Small intestine (tissue), 7 donors: ENCODE data around the gene FAHD1. TPM values are rescaled to one million over a fixed set of nuclear protein-coding genes. Genes with fewer than 3 reads are reported as not detected.
"Not testable (repeated sequence)": the region's sequence is repeated elsewhere in the genome, so short reads cannot be mapped to it uniquely, and the experiment has no call there.

Experiments used
- DNase-seq, 2 donors: peaks; one replicate each; pipeline versions ENCODE4 v3.0.0 to v3.0.0-alpha.2; 2013
- FAIRE-seq: peaks from 2 replicates; lab custom pipeline; 2012; peaks lifted over from hg19 to GRCh38; lab: Jason Lieb, UNC
- H3K27ac ChIP-seq, 3 donors: one replicate each; pipeline ENCODE4 v1.5.1; 2013; ENCODE audit warnings: low read length in 2 of 3, mild to moderate bottlenecking in 2 of 3, control low read depth in 1 of 3, inconsistent platforms in 1 of 3, low read depth in 1 of 3, moderate library complexity in 1 of 3
- H3K27me3 ChIP-seq, 3 donors: one replicate each; pipeline ENCODE4 v1.6.1; 2013; ENCODE audit warnings: low read length in 3 of 3, inconsistent platforms in 1 of 3; ENCODE audit not compliant: control insufficient read depth in 3 of 3, insufficient read depth in 3 of 3
- H3K36me3 ChIP-seq, 3 donors: one replicate each; pipeline ENCODE4 v1.6.1; 2013; ENCODE audit warnings: low read length in 3 of 3, inconsistent platforms in 1 of 3, low read depth in 1 of 3, mild to moderate bottlenecking in 1 of 3, moderate library complexity in 1 of 3; ENCODE audit not compliant: control insufficient read depth in 3 of 3, insufficient read depth in 2 of 3
- H3K4me1 ChIP-seq, 3 donors: one replicate each; pipeline ENCODE4 v1.6.1; 2013; ENCODE audit warnings: low read length in 2 of 3, inconsistent platforms in 1 of 3, low read depth in 1 of 3, mild to moderate bottlenecking in 1 of 3, moderate library complexity in 1 of 3; ENCODE audit not compliant: control insufficient read depth in 3 of 3, insufficient read depth in 2 of 3
- H3K4me3 ChIP-seq, 3 donors: one replicate each; pipeline ENCODE4 v1.5.1; 2013; ENCODE audit warnings: low read length in 3 of 3, control low read depth in 1 of 3, inconsistent platforms in 1 of 3, low read depth in 1 of 3, mild to moderate bottlenecking in 1 of 3, moderate library complexity in 1 of 3
- H3K9me3 ChIP-seq, 2 donors: one replicate each; pipeline ENCODE4 v1.6.1; 2013; ENCODE audit warnings: low read depth in 1 of 2, low read length in 1 of 2; ENCODE audit not compliant: control insufficient read depth in 2 of 2, insufficient read depth in 1 of 2
- WGBS, 3 donors: extraction: QIAGEN DNeasy Blood & Tissue Kit; methylation state at CpG; one replicate each; pipeline ENCODE4 v1.1.7; 2013; 5-methylcytosine and 5-hydroxymethylcytosine counted together
- polyA plus RNA-seq, 4 donors: library from polyadenylated mRNA; stranded (reverse) in 3 of 4; unstranded in 1 of 4; fragments of 200-250 nt in 3 of 4; fragments of 120-200 nt in 1 of 4; gene quantifications; one replicate each; pipeline versions ENCODE4 v1.2.1 to v1.2.3, GENCODE V29; 2013
- donor health status: healthy with polysubstance abuse.
- donor health status: control.
- donor health status: control.
- donor health status: Bipolar disorder and iron deficiency.
- donor health status: healthy.

The FAHD1 gene
- polyA plus RNA-seq, 4 donors: 55.1 to 181 (median 76.7) TPM

- H3K36me3 ChIP-seq: no peaks in the 10 kb centered on the region
- FAIRE-seq (no peak), DNase-seq (peak; percentile 46 to 57)
- H3K4me3 ChIP-seq: peak within 1 kb of the TSS in 2 of 3 donors; percentile 29 to 45
- H3K9me3 ChIP-seq: no peaks in the 10 kb centered on the region
- H3K4me1 ChIP-seq: no peaks in the 10 kb centered on the region
- peaks cover 0 to 19% (median 4%) of the 10 kb centered on the region in 3 donors for H3K27me3 ChIP-seq
- no peak within 1 kb of the TSS for H3K27ac ChIP-seq
- whole genome bisulfite sequencing, 3 donors: 7 to 11% (median 11%) methylated on average over 49 to 68 of the region's 68 CpGs
Observed at GRCh38 chr16:1871974-1872635, 45.1 kb downstream of the FAHD1 start, which contains the start of gene MEIOB. Gene MEIOB, minus strand, starts transcription at chr16:1872164. Its CDS starts 3,989 bp downstream, at chr16:1868175.

GRCh38 chr16:1874854-1875253 lies 47.8 kb downstream of the FAHD1 start:
- DNase-seq (no peak), FAIRE-seq (no peak)
- Histone ChIP-seq H3K4me3 (no peak overlapping the region), H3K4me1 (no peaks in the 10 kb centered on the region), H3K36me3 (no peaks in the 10 kb centered on the region), H3K9me3 (no peaks in the 10 kb centered on the region), H3K27me3 (peaks cover 0 to 26% (median 6%) of the 10 kb centered on the region in 3 donors), H3K27ac (no peak overlapping the region)
- 47 to 56% (median 48%) methylated on average over 6 of the region's 6 CpGs for WGBS, 3 donors

- not testable (repeated sequence) for DNase-seq, H3K36me3 ChIP-seq, H3K4me1 ChIP-seq, H3K27ac ChIP-seq, H3K4me3 ChIP-seq, H3K9me3 ChIP-seq, FAIRE-seq
- H3K27me3 ChIP-seq: peaks cover 0 to 26% (median 6%) of the 10 kb centered on the region in 3 donors
- WGBS, 3 donors: 84 to 85% (median 85%) methylated on average over 13 of the region's 13 CpGs
Observed at GRCh38 chr16:1876066-1876465, 49.1 kb downstream of the FAHD1 start.

- Histone ChIP-seq H3K4me3 (no peak overlapping the region), H3K27ac (no peak overlapping the region), H3K9me3 (no peaks in the 10 kb centered on the region), H3K27me3 (peaks cover 0 to 25% (median 6%) of the 10 kb centered on the region in 3 donors), H3K36me3 (no peaks in the 10 kb centered on the region), H3K4me1 (no peaks in the 10 kb centered on the region)
- DNase-seq: peak in 1 of 2 donors; percentile 85
- 15 to 50% (median 20%) methylated on average over 7 of the region's 7 CpGs for WGBS, 3 donors
- no peak for FAIRE-seq
Observed at GRCh38 chr16:1876468-1876867, 49.5 kb downstream of the FAHD1 start.

- H3K27ac ChIP-seq: no peak overlapping the region
- peak in 1 of 2 donors; percentile 79 for DNase-seq
- 15 to 42% (median 21%) methylated on average over 6 of the region's 6 CpGs for WGBS, 3 donors
- peaks cover 0 to 22% (median 6%) of the 10 kb centered on the region in 3 donors for H3K27me3 ChIP-seq
- H3K9me3 ChIP-seq: no peaks in the 10 kb centered on the region
- no peak overlapping the region for H3K4me3 ChIP-seq
- H3K36me3 ChIP-seq: no peaks in the 10 kb centered on the region
- no peak for FAIRE-seq
- no peaks in the 10 kb centered on the region for H3K4me1 ChIP-seq
Observed at GRCh38 chr16:1877089-1877488, 50.1 kb downstream of the FAHD1 start.

GRCh38 chr16:1877804-1878203 lies 50.8 kb downstream of the FAHD1 start:
- DNase-seq (peak in 1 of 2 donors; percentile 44), FAIRE-seq (no peak)
- H3K9me3 ChIP-seq: no peaks in the 10 kb centered on the region
- no peaks in the 10 kb centered on the region for H3K36me3 ChIP-seq
- WGBS, 3 donors: 34 to 54% (median 38%) methylated on average over 11 of the region's 11 CpGs
- H3K4me1 ChIP-seq: no peaks in the 10 kb centered on the region
- H3K4me3 ChIP-seq: no peak overlapping the region
- H3K27me3 ChIP-seq: peaks cover 0 to 15% (median 3%) of the 10 kb centered on the region in 3 donors
- no peak overlapping the region for H3K27ac ChIP-seq

GRCh38 chr16:1878256-1878655 lies 51.2 kb downstream of the FAHD1 start:
- DNase-seq (no peak), FAIRE-seq (no peak)
- WGBS, 3 donors: 73 to 77% (median 75%) methylated on average over 5 of the region's 5 CpGs
- H3K4me1 ChIP-seq: no peaks in the 10 kb centered on the region
- no peaks in the 10 kb centered on the region for H3K36me3 ChIP-seq
- no peaks in the 10 kb centered on the region for H3K9me3 ChIP-seq
- no peak overlapping the region for H3K27ac ChIP-seq
- H3K27me3 ChIP-seq: peaks cover 0 to 13% (median 3%) of the 10 kb centered on the region in 3 donors
- H3K4me3 ChIP-seq: no peak overlapping the region
